KOPT-K1 (cell line): ENCODE data around the gene LETMD1.

Source experiments
- H3K27ac ChIP-seq: fragments of 200-600 bp; sonication (generic); 2 replicates; pipeline ENCODE4 v1.5.1; 2016; ENCODE audit warnings: antibody characterized with exemption, mild to moderate bottlenecking, low read depth, low read length; ENCODE audit not compliant: poor library complexity, severe bottlenecking
- H3K36me3 ChIP-seq: fragments of 200-600 bp; sonication (generic); 2 replicates; pipeline ENCODE4 v1.5.1; 2017; ENCODE audit warnings: antibody characterized with exemption, mild to moderate bottlenecking, low read length, moderate library complexity; ENCODE audit not compliant: insufficient read depth
- H3K9me3 ChIP-seq: fragments of 200-600 bp; sonication (generic); 2 replicates; pipeline ENCODE4 v1.5.1; 2017; ENCODE audit warnings: antibody characterized with exemption, low read length, mild to moderate bottlenecking; ENCODE audit not compliant: insufficient read depth, poor library complexity, severe bottlenecking

The LETMD1 gene

DNA sequence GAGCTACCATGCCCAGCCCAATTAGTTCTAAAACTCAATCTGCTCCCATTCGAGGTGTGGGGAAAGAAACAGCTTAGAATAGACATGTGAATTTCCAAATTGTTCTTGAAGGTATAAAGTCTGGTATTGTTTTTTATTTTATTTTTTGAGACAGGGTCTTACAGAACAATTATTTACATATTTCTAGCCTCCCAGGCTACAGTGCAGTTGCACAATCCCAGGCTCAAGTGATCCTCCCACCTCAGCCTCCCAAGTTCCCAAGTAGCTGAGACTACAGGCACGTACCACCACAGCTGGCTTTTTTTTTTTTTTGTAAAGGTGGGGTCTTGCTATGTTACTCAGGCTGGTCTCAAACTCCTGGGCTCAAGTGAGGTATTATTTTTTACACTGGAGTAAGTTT lies 28.2 kb upstream of the LETMD1 start:
- H3K36me3 ChIP-seq: no peaks in the 10 kb centered on the region
- peak overlapping the region; percentile 80 for H3K27ac ChIP-seq
- H3K9me3 ChIP-seq: no peaks in the 10 kb centered on the region

DNA sequence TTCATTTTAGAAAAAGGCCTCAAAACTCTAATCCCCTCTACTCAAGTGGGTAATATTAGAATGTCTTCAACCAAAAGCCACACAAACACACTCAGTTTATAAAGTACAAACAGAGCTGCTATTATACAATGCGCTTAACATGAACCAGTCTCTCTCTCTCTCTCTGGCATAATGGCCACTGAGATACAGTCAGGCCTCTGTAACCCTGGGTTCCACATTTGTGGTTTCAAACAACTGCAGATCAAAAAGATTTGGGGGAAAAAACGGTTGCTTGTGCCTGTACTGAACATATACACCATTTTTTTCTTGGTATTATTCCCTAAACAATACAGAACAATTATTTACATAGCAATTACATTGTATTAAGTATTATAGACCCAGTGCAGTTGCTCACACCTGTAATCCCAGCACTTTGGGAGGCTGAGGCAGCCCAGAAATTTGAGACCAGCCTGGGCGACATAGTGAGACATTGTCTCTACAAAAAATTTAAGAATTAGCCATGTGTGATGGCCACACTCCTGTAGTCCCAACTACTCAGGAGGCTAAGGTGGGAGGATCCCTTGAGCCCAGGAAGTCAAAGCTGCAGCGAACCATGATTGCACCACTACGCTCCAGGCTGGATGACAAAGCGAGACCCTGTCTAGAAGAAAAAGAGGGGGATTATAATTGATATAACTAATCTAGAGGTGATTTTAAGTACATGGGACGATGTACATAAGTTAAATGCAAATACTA lies 27.5 kb upstream of the LETMD1 start:
- Histone ChIP-seq H3K27ac (peak overlapping the region; percentile 80), H3K9me3 (no peaks in the 10 kb centered on the region), H3K36me3 (no peaks in the 10 kb centered on the region)

DNA sequence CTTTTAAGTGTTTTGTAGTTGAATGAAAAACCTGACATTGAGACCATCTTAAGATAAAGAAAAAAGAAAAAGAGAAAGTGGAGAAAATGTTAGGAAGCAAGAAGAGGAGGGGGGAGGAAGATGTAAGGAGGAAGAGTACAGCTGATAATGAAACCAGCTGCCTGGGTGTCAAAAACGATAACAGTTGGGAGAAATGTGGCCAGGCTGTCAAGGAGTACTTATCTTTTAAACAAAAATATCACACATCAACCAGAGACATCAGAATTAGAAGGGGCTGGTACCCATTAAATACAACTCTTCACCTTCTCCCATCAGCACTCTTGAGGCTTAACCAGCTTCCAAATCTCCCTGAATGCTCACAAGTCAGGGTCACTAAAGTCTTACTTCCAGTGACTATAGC lies 26.4 kb upstream of the LETMD1 start:
- Histone ChIP-seq H3K27ac (peak overlapping the region; percentile 80), H3K36me3 (no peaks in the 10 kb centered on the region), H3K9me3 (no peaks in the 10 kb centered on the region)

DNA sequence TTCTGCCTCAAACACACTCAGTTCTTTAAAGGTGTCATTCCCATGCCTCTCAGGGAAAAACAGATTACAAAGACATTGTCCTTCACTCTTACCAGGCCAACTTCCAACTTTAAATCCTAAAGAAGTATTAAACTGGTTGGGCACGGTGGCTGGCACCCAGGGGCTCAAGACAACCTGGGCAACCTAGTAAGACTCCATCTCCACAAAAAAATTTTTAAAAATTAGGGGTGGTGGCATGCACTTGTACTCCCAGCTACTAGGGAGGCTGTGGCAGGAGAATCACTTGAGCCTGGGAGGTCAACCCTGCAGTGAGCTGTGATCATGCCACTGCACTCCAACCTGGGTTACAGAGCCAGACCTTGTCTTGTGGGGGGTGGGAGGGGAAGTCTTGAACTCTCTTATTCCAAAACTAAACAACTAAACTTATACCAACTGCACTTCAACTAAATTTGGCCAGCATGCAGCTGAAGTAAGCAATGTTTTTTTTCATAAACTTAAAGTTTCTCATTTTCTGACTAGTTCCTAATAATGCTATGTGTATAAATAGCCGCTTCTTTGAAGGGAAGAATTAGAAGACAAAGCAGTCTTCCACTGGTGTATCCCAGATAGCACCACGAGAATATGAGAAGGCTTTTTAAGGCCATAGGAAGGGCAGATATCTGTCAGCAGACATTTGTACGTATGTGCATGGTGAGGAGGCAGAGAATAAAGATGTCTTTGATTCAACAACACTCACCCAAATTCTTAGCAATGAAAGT lies 24.3 kb upstream of the LETMD1 start:
- peak overlapping the region; percentile 87 for H3K27ac ChIP-seq
- no peaks in the 10 kb centered on the region for H3K9me3 ChIP-seq
- no peaks in the 10 kb centered on the region for H3K36me3 ChIP-seq

DNA sequence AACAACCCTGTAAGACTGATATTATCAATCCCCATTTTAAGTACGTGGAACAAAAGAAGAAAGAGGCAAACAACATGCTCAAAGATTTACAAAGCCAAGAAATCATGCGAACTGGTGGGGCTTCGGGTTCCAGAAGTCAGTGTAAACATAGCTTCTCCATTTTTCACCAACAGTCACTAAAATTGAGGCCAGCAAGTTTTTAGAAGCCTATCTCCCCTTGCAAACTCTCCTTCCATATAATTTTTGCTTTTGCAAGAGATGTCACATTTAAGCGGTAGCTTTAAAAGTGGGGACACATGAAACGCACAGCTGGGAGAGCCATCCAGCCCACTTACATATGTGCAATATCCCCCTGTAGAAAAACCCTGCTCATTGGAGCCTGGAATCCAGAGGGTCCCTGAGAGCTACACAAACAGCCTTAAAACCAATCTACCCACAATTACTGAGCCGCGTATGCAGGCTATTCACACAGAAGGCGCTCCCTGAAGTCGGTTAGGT lies 22.7 kb upstream of the LETMD1 start:
- Histone ChIP-seq H3K27ac (peak overlapping the region; percentile 87), H3K9me3 (no peaks in the 10 kb centered on the region), H3K36me3 (no peaks in the 10 kb centered on the region)

DNA sequence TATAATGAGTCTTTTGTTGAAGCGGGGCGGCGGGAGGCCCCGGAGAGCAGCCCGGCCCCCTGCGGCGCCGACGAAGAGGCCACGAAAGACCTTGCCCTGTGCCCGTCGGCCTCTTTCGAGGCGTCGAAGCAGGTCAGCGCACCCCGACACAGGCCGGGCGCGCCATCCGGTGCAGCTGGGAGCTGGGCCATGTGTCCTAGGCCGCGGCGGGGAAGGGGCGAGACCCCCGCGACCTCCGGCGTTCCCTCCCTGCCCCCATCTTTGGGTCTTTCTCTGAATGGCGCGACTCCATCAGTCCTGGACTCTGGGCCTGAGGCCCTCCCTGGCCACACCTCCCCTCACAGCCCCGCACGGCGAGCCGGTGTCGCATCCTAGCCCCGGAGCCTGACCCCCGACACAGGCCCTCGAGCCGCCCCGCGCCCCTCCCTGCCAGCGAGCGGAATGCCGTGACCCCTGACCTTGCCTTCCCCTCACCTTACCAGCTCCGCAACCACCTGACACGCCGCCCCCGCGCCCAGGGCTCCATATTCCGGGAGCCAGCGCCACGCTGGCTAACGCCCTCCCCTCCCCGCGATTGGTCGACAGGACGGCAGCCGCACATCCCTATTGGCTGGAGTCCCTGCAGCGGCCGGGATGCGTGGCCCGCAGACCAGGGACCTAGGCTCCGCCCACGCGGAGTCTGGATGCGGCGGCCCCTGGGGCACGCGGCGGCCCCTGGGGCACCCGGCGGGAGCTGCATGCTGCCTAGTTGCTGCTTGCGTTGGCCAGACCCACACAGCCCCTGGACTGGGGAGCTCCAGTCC lies 22.1 kb upstream of the LETMD1 start, which contains the start of gene SLC11A2:
Gene SLC11A2 (minus strand): TSS at position 549 of the 803 bp plus-strand sequence. CDS start 15,656 bp downstream, outside the sequence.
- H3K9me3 ChIP-seq: no peaks in the 10 kb centered on the region
- H3K27ac ChIP-seq: peak within 1 kb of the TSS; percentile 87
- no peaks in the 10 kb centered on the region for H3K36me3 ChIP-seq

DNA sequence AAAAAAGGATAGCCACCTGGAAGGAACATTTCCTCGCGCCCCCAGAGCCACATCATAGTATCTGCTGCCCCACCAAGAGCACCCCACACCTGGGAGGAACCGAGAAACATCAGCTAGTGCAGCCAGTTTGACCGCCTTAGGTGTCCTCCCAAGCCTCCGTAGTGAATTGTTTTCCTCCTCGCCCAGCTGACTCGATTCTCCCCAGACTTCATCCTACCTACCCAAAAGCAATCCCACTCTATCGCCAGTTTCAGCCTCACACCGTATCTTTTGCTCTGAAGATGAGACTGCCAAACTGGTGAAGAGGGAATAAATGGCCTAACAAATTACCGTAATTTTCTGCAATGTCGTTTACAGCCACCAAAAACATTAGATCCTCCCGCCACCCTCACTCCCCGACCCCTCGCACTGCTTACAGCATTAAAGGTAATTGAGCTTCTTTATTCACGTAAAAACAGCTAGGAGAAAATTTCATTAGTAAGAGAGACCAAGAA lies 20.7 kb upstream of the LETMD1 start:
- Histone ChIP-seq H3K36me3 (no peaks in the 10 kb centered on the region), H3K9me3 (no peaks in the 10 kb centered on the region), H3K27ac (no peak overlapping the region)

DNA sequence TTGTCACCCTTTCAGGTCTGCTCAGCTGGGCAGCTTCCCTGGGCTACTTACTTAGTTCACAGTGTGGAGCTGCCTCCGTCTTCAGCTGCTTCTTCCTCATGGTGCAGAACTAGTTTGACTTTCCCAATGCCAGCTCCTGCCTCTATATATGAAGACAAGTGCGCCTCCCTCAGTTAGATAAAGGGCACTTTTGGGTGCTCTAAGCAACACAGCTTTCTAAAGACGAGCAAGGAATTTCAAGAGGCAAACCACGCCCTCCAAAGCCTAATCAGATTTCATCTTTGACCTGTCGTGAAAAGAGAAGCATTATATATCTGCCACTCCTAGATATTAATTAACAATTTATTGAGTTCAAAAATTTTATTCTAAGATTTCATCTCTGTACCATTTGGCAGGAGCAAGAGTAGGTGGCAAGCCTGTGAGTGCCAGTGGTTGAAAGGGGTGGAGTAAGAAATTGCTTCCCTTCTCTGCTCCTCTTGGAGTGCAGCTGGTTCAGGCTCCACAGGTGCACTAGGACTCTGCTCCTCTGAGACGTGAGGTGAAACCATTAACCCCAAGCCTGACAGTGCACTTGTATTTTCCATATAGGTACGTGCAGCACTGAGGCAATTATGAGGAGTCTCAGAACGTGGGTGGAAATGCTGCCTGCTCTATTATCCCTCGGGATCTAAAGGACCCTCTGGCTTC lies 19.9 kb upstream of the LETMD1 start:
- Histone ChIP-seq H3K27ac (no peak overlapping the region), H3K9me3 (no peaks in the 10 kb centered on the region), H3K36me3 (no peaks in the 10 kb centered on the region)

DNA sequence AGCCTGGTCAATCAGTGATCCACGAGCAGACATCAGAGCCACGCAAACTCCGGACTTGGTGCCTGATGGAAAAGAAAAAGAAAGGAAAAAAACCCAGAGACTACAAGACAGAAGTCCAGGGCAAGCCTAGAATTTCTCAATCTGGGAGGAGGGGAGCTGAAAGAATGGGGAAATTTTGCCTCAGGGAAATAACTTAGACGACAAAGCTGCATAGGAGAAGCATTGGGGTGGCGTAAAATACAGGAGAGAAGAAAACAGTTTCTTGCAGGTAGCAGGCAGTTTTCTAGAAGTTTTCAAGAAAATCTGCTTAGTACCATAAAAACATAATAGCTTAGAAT lies 19.3 kb upstream of the LETMD1 start:
- H3K27ac ChIP-seq: no peak overlapping the region
- H3K36me3 ChIP-seq: no peaks in the 10 kb centered on the region
- no peaks in the 10 kb centered on the region for H3K9me3 ChIP-seq

DNA sequence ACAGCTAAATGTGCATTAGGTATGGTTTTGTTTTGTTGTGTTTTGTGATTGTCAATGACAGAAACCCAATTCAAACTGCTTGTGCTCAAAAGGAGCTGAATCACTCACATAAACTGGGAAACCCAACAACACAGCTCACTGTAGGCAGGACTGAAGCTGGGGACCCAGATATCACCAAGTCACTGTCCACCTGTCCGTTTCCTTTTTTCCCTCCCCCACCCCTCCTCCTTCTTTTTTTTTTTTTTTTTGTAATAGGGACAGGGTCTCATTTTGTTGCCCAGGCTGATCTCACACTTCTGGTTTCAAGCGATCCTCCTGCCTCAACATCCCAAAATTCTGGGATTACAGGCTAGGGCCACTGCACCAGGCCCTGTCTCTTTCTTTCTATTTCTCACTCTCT lies 15.1 kb upstream of the LETMD1 start:
- H3K9me3 ChIP-seq: no peaks in the 10 kb centered on the region
- H3K36me3 ChIP-seq: no peaks in the 10 kb centered on the region
- no peak overlapping the region for H3K27ac ChIP-seq

DNA sequence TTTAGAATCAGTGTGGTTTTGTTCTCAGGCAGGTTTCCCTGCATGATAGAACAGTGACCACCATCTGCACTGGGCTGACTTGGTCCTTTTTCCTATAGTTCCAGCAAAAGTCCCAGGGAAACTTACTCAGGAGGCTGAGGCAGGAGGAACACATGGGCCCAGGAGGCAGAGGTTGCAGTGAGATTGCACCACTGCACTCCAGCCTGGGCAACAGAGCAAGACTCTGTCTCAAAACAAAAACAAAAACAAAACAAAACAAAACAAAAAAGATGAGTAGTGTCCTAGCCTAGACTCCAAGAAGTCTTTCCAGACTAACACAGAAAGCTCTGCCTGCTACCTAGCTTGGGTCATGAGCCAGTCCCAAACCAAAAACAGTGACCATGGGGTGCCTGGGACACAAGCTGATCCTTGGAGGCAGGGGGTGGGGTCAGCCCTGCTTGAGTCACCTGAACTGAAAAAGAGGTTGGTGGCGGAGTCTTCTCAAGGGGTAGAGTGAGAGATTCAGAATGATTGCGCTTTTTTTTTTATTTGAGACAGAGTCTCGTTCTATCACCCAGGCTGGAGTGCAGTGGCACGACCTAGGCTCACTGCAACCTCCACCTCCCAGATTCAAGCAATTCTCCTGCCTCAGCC lies 14.6 kb upstream of the LETMD1 start:
- H3K27ac ChIP-seq: no peak overlapping the region
- H3K9me3 ChIP-seq: no peaks in the 10 kb centered on the region
- H3K36me3 ChIP-seq: no peaks in the 10 kb centered on the region

DNA sequence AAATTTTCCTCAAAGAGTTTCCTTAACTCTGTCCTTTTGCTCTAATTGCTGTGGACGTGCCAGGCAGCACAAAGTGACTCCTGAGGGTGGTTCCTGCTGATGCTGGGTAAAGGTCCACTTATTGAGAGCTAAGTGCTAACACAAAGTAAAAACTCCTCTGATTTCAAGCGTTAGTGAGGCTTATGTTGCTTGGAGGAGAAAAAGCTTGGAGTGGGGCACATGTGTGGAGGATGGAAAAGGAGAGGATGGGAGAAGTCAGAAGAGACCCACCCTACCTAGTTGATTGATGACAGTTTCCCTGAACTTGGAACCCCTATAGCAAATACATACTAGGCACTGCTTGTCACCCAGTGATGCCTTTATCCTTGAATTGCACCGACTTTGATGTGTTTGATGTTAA lies 11.8 kb upstream of the LETMD1 start:
- no peak overlapping the region for H3K27ac ChIP-seq
- H3K36me3 ChIP-seq: no peaks in the 10 kb centered on the region
- H3K9me3 ChIP-seq: no peaks in the 10 kb centered on the region

DNA sequence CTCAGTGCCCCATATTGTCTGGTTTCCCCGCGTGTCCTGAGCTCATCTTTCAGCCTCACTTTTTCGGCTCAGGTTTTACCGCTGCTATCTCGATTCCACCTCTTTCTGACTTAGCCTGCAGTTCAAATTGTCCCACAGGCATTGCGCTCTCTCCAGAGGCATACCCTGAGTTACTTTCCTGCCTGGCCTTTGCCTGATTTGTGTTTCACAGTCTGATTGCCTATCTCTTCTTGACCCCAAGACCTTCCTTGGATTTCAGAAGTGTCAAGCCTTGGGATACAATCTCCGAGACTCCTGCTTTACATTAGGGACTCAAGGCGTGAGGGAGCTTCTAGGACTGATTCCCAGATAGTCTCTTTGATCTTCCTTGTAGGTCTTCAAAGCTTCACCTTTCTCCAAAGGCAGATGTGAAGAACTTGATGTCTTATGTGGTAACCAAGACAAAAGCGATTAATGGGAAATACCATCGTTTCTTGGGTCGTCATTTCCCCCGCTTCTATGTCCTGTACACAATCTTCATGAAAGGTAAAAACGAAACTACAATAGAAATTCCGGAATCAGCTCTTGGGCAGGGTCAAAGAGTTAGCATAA lies 629 bp downstream of the LETMD1 start:
- Histone ChIP-seq H3K9me3 (no peaks in the 10 kb centered on the region), H3K27ac (peak overlapping the region; percentile 94), H3K36me3 (peaks cover 29% of the 10 kb centered on the region)

DNA sequence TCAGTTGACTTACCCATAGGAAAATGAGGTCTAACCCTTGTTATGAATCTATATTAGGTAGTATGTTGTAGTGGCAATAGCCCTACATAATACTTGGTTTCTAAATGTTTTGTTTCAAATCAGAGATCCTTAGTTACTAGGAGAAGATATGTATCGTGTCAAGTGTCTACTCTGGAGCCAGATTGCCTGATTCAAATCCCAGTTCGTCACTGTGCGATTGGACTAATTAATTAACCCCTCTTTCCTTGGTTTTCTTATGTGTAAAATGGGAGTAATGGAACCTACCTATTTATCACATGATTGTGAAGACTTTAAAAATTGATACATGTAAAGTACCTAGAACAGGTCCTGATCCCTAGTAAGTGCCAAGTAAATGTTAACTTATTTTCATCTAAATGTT lies 1.4 kb downstream of the LETMD1 start:
- Histone ChIP-seq H3K36me3 (peaks cover 37% of the 10 kb centered on the region), H3K27ac (peak overlapping the region; percentile 94), H3K9me3 (no peaks in the 10 kb centered on the region)
